ENCODE measurements around the gene GJB2.

GRCh38 chr13:20227288-20227687, 34.5 kb upstream of the GJB2 start:
- no peak for TF ChIP-seq CTCF (IDR thresholded peaks at IDR 0.05)
- no peak for TF ChIP-seq POLR2AphosphoS5 (IDR thresholded peaks at IDR 0.05)
- TF ChIP-seq POLR2A (IDR thresholded peaks at IDR 0.05): no peak

Data from prostate gland (tissue), 2 donors.